GM12878 (cell line): ENCODE data around the gene NCOA6. TPM values are rescaled to one million over a fixed set of nuclear protein-coding genes. Genes with fewer than 3 reads are reported as not detected.

Experiments
- ATAC-seq: fragments of 200-7000 bp; cut with Tn5 transposase; 3 replicates; pipeline ENCODE4 v1.9.1; 2020; ENCODE audit warnings: mild to moderate bottlenecking, moderate library complexity
- BruUV-seq: library from RNA; stranded (reverse); fragments of 400-500 nt; replicated peaks from 2 replicates; lab custom pipeline; 2021; lab: Mats Ljungman, UMichigan
- CTCF ChIA-PET: fragments of 300-600 bp; sonication (Branson Sonifier 250); formaldehyde crosslinking; extraction: SDS; loops from one replicate; lab custom pipeline; 2021; ENCODE audit warnings: inconsistent platforms; lab: Yijun Ruan, JAX
- POLR2A ChIA-PET: fragments of 350-600 bp; formaldehyde crosslinking; extraction: SDS; loops from one replicate; lab custom pipeline; 2021; ENCODE audit warnings: inconsistent platforms; lab: Charles Lee
- RAD21 ChIA-PET: fragments of 300-600 bp; sonication (Branson Sonifier 250); formaldehyde crosslinking; loops from one replicate; lab custom pipeline; 2023; ENCODE audit warnings: antibody characterized with exemption; ENCODE audit not compliant: unreplicated experiment; lab: Charles Lee
- SMC1A ChIA-PET: fragments of 300-600 bp; sonication (Branson Sonifier 250); formaldehyde crosslinking; loops from one replicate; lab custom pipeline; 2023; ENCODE audit not compliant: unreplicated experiment, uncharacterized antibody; lab: Charles Lee
- DNase-seq: peaks from one replicate; pipeline ENCODE4 v3.0.0-alpha.2; 2011; ENCODE audit warnings: low read depth, low spot score
- FAIRE-seq: peaks from 3 replicates; lab custom pipeline; 2011; peaks lifted over from hg19 to GRCh38; lab: Jason Lieb, UNC
- H2AFZ ChIP-seq: 2 replicates; pipeline ENCODE4 v1.6.0; 2011; ENCODE audit warnings: low read depth, low read length, control low read depth; ENCODE audit not compliant: control insufficient read depth
- H3K27ac ChIP-seq: 2 replicates; pipeline ENCODE4 v1.5.1; 2011; ENCODE audit warnings: control low read depth; ENCODE audit not compliant: control insufficient read depth, insufficient read depth
- H3K27me3 ChIP-seq, 2 experiments: replicated peaks in 1 of 2; 2 replicates each; pipeline versions ENCODE4 v1.6.0 to v1.6.1; 2011; ENCODE audit warnings: low read length in 1 of 2; ENCODE audit not compliant: control insufficient read depth in 2 of 2, insufficient read depth in 2 of 2
- H3K36me3 ChIP-seq, 2 experiments: 2 replicates each; pipeline ENCODE4 v1.5.1; 2011; ENCODE audit warnings: low read length in 1 of 2; ENCODE audit not compliant: control insufficient read depth in 2 of 2, insufficient read depth in 2 of 2
- H3K4me1 ChIP-seq: 2 replicates; pipeline ENCODE4 v1.6.1; 2011; ENCODE audit warnings: mild to moderate bottlenecking, low read length, moderate library complexity, mixed read lengths; ENCODE audit not compliant: control insufficient read depth, insufficient read depth
- H3K4me2 ChIP-seq: 2 replicates; pipeline ENCODE4 v1.6.0; 2011; ENCODE audit warnings: control low read depth; ENCODE audit not compliant: control insufficient read depth, insufficient read depth
- H3K4me3 ChIP-seq: fragments of 200-600 bp; sonication (generic); 2 replicates; pipeline ENCODE4 v1.5.1; 2016
- H3K79me2 ChIP-seq: 2 replicates; pipeline ENCODE4 v1.6.0; 2011; ENCODE audit warnings: low read length; ENCODE audit not compliant: control insufficient read depth, insufficient read depth
- H3K9ac ChIP-seq: 2 replicates; pipeline ENCODE4 v1.8.0; 2011; ENCODE audit warnings: low read length, control low read depth, mixed read lengths; ENCODE audit not compliant: control insufficient read depth, insufficient read depth
- H3K9me3 ChIP-seq: replicated peaks from 3 replicates; pipeline ENCODE4 v1.5.1; 2011; ENCODE audit warnings: mild to moderate bottlenecking, low read length; ENCODE audit not compliant: control insufficient read depth, insufficient read depth
- H4K20me1 ChIP-seq: 2 replicates; pipeline ENCODE4 v1.6.0; 2011; ENCODE audit not compliant: control insufficient read depth, insufficient read depth
- BACH1 ChIP-seq: fragments of 450-650 bp; IDR thresholded peaks from 2 replicates; pipeline ENCODE4 v1.6.1; 2017; ENCODE audit warnings: mild to moderate bottlenecking, borderline replicate concordance
- HDAC2 ChIP-seq: fragments of 200-600 bp; sonication (generic); IDR thresholded peaks from 2 replicates; pipeline ENCODE4 v1.6.1; 2017
- LARP7 ChIP-seq: fragments of 450-650 bp; IDR thresholded peaks from 2 replicates; pipeline ENCODE4 v1.6.1; 2017; ENCODE audit warnings: mild to moderate bottlenecking
- NFXL1 ChIP-seq: fragments of 450-650 bp; IDR thresholded peaks from 2 replicates; pipeline ENCODE4 v1.6.1; 2017; ENCODE audit warnings: antibody characterized with exemption, mild to moderate bottlenecking, borderline replicate concordance
- NR2F1 ChIP-seq: fragments of 450-650 bp; conservative IDR thresholded peaks from 2 replicates; pipeline ENCODE4 v1.6.1; 2017; ENCODE audit warnings: mild to moderate bottlenecking
- WGBS: methylation state at CpG from one replicate; pipeline ENCODE4 v1.1.6; 2016; ENCODE audit warnings: low lambda C conversion rate; ENCODE audit not compliant: insufficient replicate concordance, insufficient coverage; ENCODE audit errors: missing lambda C conversion rate; 5-methylcytosine and 5-hydroxymethylcytosine counted together
- in situ Hi-C: fragments of 300-500 bp; cut with MboI; formaldehyde crosslinking; loops from 9 replicates; pipeline ENCODE4 v1.14.3; 2018; ENCODE audit warnings: mixed read lengths
- intact Hi-C: fragments of 100-400 bp; cut with micrococcal nuclease; formaldehyde crosslinking; loops from one replicate; pipeline ENCODE4 v1.14.2; 2022; ENCODE audit not compliant: unreplicated experiment
- polyA plus RNA-seq, 11 experiments: library from polyadenylated mRNA; depleted of rRNA in 4 of 11; unstranded in 6 of 11; stranded (reverse) in 5 of 11; fragments of >200 nt; fragmentation: Nextera tagmentation in 4 of 11; fragmentation: Illumina TruSeq in 1 of 11; extraction: Ambion mirVana in 4 of 11; extraction: Trizol in 1 of 11; gene quantifications; 1 replicate in 1 of 11; 2 replicates in 10 of 11; pipeline versions ENCODE4 v1.2.1 to v1.2.3, GENCODE V29; 2011 to 2016; ENCODE audit warnings: inconsistent platforms in 2 of 11, missing spikeins in 2 of 11, low read depth in 1 of 11
- total RNA-seq, 4 experiments: library from RNA; depleted of rRNA in 3 of 4; stranded (reverse); fragments of >200 nt in 3 of 4; fragmentation: Illumina TruSeq in 1 of 4; extraction: Trizol in 1 of 4; gene quantifications; 2 replicates each; pipeline versions ENCODE4 v1.2.1 to v1.2.3, GENCODE V29; 2013 to 2021
- TF ChIP-seq, protein P1 (sequence below): fragments of 450-650 bp; IDR thresholded peaks from 2 replicates; pipeline ENCODE4 v1.6.1; 2017; ENCODE audit warnings: mild to moderate bottlenecking, moderate library complexity
- TF ChIP-seq, protein P2 (sequence below): IDR thresholded peaks from 2 replicates; pipeline ENCODE4 v1.6.1; 2012; ENCODE audit warnings: low read length, inconsistent platforms

NCOA6 gene
- total and polyA plus RNA-seq, 10 of the 15 experiments (the other 5 are each of a cell fraction or from before 2014, with no cell fraction given) = 6.1 to 20.6 (median 12.6) TPM

DNA sequence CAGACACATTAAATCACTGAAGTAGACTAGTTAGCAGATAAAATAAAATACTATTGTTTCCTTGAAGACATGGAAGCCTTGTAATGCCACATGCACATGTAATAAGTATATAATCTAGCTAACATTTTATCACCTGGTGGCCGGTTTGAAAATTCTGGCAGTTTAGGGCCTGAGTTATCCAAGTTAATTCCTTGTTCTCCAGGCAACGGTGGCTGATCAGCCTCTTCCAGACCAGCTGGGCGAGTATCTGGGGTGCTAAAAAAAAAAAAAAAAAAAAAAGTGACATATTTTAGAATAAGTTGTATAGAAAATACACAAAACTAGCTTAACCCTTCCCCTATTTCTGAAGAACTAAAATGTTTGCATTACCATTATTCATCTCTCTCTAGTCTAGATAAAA is 78.8 kb downstream of the NCOA6 start (continued):
- TF ChIP-seq, protein P1, sequence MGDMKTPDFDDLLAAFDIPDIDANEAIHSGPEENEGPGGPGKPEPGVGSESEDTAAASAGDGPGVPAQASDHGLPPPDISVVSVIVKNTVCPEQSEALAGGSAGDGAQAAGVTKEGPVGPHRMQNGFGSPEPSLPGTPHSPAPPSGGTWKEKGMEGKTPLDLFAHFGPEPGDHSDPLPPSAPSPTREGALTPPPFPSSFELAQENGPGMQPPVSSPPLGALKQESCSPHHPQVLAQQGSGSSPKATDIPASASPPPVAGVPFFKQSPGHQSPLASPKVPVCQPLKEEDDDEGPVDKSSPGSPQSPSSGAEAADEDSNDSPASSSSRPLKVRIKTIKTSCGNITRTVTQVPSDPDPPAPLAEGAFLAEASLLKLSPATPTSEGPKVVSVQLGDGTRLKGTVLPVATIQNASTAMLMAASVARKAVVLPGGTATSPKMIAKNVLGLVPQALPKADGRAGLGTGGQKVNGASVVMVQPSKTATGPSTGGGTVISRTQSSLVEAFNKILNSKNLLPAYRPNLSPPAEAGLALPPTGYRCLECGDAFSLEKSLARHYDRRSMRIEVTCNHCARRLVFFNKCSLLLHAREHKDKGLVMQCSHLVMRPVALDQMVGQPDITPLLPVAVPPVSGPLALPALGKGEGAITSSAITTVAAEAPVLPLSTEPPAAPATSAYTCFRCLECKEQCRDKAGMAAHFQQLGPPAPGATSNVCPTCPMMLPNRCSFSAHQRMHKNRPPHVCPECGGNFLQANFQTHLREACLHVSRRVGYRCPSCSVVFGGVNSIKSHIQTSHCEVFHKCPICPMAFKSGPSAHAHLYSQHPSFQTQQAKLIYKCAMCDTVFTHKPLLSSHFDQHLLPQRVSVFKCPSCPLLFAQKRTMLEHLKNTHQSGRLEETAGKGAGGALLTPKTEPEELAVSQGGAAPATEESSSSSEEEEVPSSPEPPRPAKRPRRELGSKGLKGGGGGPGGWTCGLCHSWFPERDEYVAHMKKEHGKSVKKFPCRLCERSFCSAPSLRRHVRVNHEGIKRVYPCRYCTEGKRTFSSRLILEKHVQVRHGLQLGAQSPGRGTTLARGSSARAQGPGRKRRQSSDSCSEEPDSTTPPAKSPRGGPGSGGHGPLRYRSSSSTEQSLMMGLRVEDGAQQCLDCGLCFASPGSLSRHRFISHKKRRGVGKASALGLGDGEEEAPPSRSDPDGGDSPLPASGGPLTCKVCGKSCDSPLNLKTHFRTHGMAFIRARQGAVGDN = no peak
- TF ChIP-seq NR2F1 (no peak), HDAC2 (no peak), LARP7 (no peak)
- TF ChIP-seq, all 136 proteins: peak for 0

DNA sequence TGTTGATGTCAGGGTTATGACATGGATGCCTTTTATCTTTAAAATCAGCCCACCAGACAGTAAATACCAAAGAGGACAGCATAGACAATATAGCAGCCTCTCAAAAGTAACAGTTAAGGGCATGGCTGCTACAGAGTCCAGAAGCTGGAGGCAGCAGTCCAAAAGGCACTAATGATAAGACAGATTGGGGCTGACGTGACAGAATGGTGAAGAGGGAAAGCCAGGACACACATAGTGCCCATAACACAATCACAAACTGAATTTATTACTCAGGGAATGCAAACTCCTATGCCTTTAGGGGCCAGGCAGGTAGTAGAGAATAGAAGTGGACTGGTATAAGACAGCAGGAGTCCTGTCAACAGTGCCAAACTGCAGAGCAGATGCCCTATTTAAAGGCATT is 80.6 kb downstream of the NCOA6 start:
- ChIA-PET CTCF (interaction anchor here (1.1 kb wide), 1 partner anchor 25 kb away, joined by 3 read pairs; no protein-coding TSS in a partner anchor), SMC1A (interaction anchor here (0.9 to 1.3 kb wide), 2 partner anchors 23 to 41 kb away, joined by 3 to 4 read pairs; no protein-coding TSS in a partner anchor), POLR2A (no interaction called here), RAD21 (interaction anchor here (0.9 kb wide), 1 partner anchor 9 kb away, joined by 3 read pairs; no protein-coding TSS in a partner anchor)
- no peaks in the 10 kb centered on the region for H4K20me1 ChIP-seq
- in situ Hi-C loops = no loop called here
- peaks cover 10 to 28% of the 10 kb centered on the region in 2 experiments for H3K36me3 ChIP-seq
- H2AFZ ChIP-seq = no peak overlapping the region
- no peaks in the 10 kb centered on the region for H3K79me2 ChIP-seq
- no peak overlapping the region for H3K4me2 ChIP-seq
- ATAC-seq (no peak), FAIRE-seq (no peak), DNase-seq (no peak)
- no peak overlapping the region for H3K4me3 ChIP-seq
- H3K4me1 ChIP-seq = peaks cover 11% of the 10 kb centered on the region
- H3K9me3 ChIP-seq = no peaks in the 10 kb centered on the region
- H3K27me3 ChIP-seq = no peaks in the 10 kb centered on the region
- H3K9ac ChIP-seq = no peak overlapping the region
- TF ChIP-seq, protein P2, sequence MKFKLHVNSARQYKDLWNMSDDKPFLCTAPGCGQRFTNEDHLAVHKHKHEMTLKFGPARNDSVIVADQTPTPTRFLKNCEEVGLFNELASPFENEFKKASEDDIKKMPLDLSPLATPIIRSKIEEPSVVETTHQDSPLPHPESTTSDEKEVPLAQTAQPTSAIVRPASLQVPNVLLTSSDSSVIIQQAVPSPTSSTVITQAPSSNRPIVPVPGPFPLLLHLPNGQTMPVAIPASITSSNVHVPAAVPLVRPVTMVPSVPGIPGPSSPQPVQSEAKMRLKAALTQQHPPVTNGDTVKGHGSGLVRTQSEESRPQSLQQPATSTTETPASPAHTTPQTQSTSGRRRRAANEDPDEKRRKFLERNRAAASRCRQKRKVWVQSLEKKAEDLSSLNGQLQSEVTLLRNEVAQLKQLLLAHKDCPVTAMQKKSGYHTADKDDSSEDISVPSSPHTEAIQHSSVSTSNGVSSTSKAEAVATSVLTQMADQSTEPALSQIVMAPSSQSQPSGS = no peak
- TF ChIP-seq BACH1 (no peak), NFXL1 (no peak)
- no peak overlapping the region for H3K27ac ChIP-seq
- WGBS = 95% methylated on average over 1 of the region's 1 CpG
- BruUV-seq = no TSS peak
- intact Hi-C loops = no loop called here
